HepG2 (cell line): ENCODE data around the gene PHF21B. TPM values are rescaled to one million over a fixed set of nuclear protein-coding genes. Genes with fewer than 3 reads are reported as not detected.

Experiments used
- ATAC-seq: fragments of 200-7000 bp; cut with Tn5 transposase; 3 replicates; pipeline ENCODE4 v1.9.1; 2020; ENCODE audit warnings: mild to moderate bottlenecking, moderate library complexity
- BruUV-seq: library from RNA; stranded (reverse); fragments of 400-500 nt; replicated peaks from 2 replicates; lab custom pipeline; 2021; lab: Mats Ljungman, UMichigan
- CTCF ChIA-PET: fragments of 300-600 bp; formaldehyde crosslinking; extraction: SDS; loops from one replicate; lab custom pipeline; 2021; ENCODE audit warnings: low total read pairs, inconsistent platforms, low intra/inter-chr PET ratio; lab: Yijun Ruan, JAX
- POLR2A ChIA-PET: fragments of 350-600 bp; sonication (Branson Sonifier 250); formaldehyde crosslinking; loops from one replicate; lab custom pipeline; 2020; ENCODE audit warnings: antibody characterized with exemption, inconsistent platforms; lab: Yijun Ruan, JAX
- DNase-seq: peaks from one replicate; pipeline ENCODE4 v3.0.0-alpha.2; 2015; ENCODE audit warnings: low spot score
- FAIRE-seq: peaks from 3 replicates; lab custom pipeline; 2011; peaks lifted over from hg19 to GRCh38; lab: Jason Lieb, UNC
- H2AFZ ChIP-seq: one replicate; pipeline ENCODE4 v1.6.1; 2011; ENCODE audit warnings: low read length, inconsistent platforms
- H3K27ac ChIP-seq: fragments of 300-600 bp; 3 replicates; pipeline ENCODE4 v1.8.0; 2011; ENCODE audit warnings: mixed run types, mild to moderate bottlenecking, mixed read lengths, low read length, inconsistent platforms; ENCODE audit not compliant: insufficient read depth; ENCODE audit errors: extremely low read length
- H3K27me3 ChIP-seq, 2 experiments: fragments of 200-600 bp in 1 of 2; 2 replicates in 1 of 2; 3 replicates in 1 of 2; pipeline versions ENCODE4 v1.6.0 to v1.8.0; 2011; ENCODE audit warnings: low read length in 2 of 2, mild to moderate bottlenecking in 2 of 2, moderate library complexity in 2 of 2, inconsistent platforms in 1 of 2; ENCODE audit not compliant: insufficient read depth in 2 of 2, control insufficient read depth in 1 of 2
- H3K36me3 ChIP-seq, 2 experiments: fragments of 200-600 bp in 1 of 2; replicated peaks in 1 of 2; 2 replicates in 1 of 2; 3 replicates in 1 of 2; pipeline versions ENCODE4 v1.5.1 to v1.8.0; 2011; ENCODE audit warnings: low read length in 2 of 2, inconsistent platforms in 1 of 2; ENCODE audit not compliant: insufficient read depth in 2 of 2, control insufficient read depth in 1 of 2
- H3K4me1 ChIP-seq: 2 replicates; pipeline ENCODE4 v1.5.1; 2012; ENCODE audit warnings: low read length, inconsistent platforms; ENCODE audit not compliant: insufficient read depth
- H3K4me2 ChIP-seq: 2 replicates; pipeline ENCODE4 v1.6.0; 2011; ENCODE audit warnings: low read depth, low read length, inconsistent platforms
- H3K4me3 ChIP-seq, 3 experiments: fragments of 200-600 bp in 1 of 3; sonication (generic), shearing (Covaris generic) in 1 of 3; replicated peaks in 1 of 3; 2 replicates each; pipeline ENCODE4 v1.5.1; 2011 to 2016; ENCODE audit warnings: low read length in 3 of 3, inconsistent platforms in 2 of 3, low read depth in 2 of 3, mild to moderate bottlenecking in 2 of 3, control low read depth in 1 of 3, mixed read lengths in 1 of 3; ENCODE audit not compliant: insufficient read depth in 1 of 3
- H3K79me2 ChIP-seq: one replicate; pipeline ENCODE4 v1.6.1; 2011; ENCODE audit warnings: low read length, inconsistent platforms; ENCODE audit not compliant: insufficient read depth
- H3K9ac ChIP-seq: 2 replicates; pipeline ENCODE4 v1.6.0; 2011; ENCODE audit warnings: mild to moderate bottlenecking, low read depth, low read length, inconsistent platforms; ENCODE audit not compliant: insufficient read depth
- H3K9me3 ChIP-seq: 2 replicates; pipeline ENCODE4 v1.5.1; 2012; ENCODE audit warnings: mild to moderate bottlenecking, low read length
- H4K20me1 ChIP-seq: 2 replicates; pipeline ENCODE4 v1.6.0; 2011; ENCODE audit warnings: inconsistent platforms, mild to moderate bottlenecking, low read length, moderate library complexity; ENCODE audit not compliant: insufficient read depth
- ARID5B ChIP-seq: IDR thresholded peaks from 2 replicates; pipeline ENCODE4 v1.4.0; 2020; ENCODE audit warnings: mild to moderate bottlenecking, missing genetic modification reagents
- EZH2 ChIP-seq: conservative IDR thresholded peaks from 2 replicates; pipeline ENCODE4 v1.6.1; 2012; ENCODE audit warnings: mild to moderate bottlenecking, low read depth, low read length, moderate library complexity
- GABPB1 ChIP-seq: IDR thresholded peaks from 2 replicates; pipeline ENCODE4 v1.6.1; 2016; ENCODE audit warnings: mild to moderate bottlenecking, missing genetic modification reagents, moderate library complexity, missing compliant biosample characterization
- HOXA7 ChIP-seq: sonication (generic); formaldehyde crosslinking; IDR thresholded peaks from 2 replicates; pipeline ENCODE4 v1.8.1; 2022; ENCODE audit warnings: mild to moderate bottlenecking, missing genetic modification reagents, moderate library complexity
- IKZF4 ChIP-seq: sonication (generic); formaldehyde crosslinking; IDR thresholded peaks from 2 replicates; pipeline ENCODE4 v1.5.1; 2020; ENCODE audit warnings: borderline replicate concordance, mild to moderate bottlenecking, low read depth, missing genetic modification reagents; ENCODE audit errors: not compliant biosample characterization
- JUN ChIP-seq: sonication (generic); formaldehyde crosslinking; IDR thresholded peaks from 2 replicates; pipeline ENCODE4 v1.4.0; 2020; ENCODE audit warnings: mild to moderate bottlenecking, missing genetic modification reagents
- NR2F2 ChIP-seq: IDR thresholded peaks from 2 replicates; pipeline ENCODE4 v1.6.1; 2012; ENCODE audit warnings: low read depth, inconsistent platforms, borderline replicate concordance
- XBP1 ChIP-seq: sonication (generic); formaldehyde crosslinking; IDR thresholded peaks from 2 replicates; pipeline ENCODE4 v1.5.0; 2020; ENCODE audit warnings: missing genetic modification reagents
- ZBTB38 ChIP-seq: sonication (generic); formaldehyde crosslinking; IDR thresholded peaks from 2 replicates; pipeline ENCODE4 v1.5.1; 2020; ENCODE audit warnings: mild to moderate bottlenecking, missing genetic modification reagents
- ZKSCAN8 ChIP-seq: IDR thresholded peaks from 2 replicates; pipeline ENCODE4 v1.6.1; 2016; ENCODE audit warnings: borderline replicate concordance, missing genetic modification reagents, missing compliant biosample characterization
- ZNF501 ChIP-seq: sonication (generic); formaldehyde crosslinking; IDR thresholded peaks from 2 replicates; pipeline ENCODE4 v1.5.1; 2020; ENCODE audit warnings: mild to moderate bottlenecking, moderate library complexity, missing genetic modification reagents
- ZNF569 ChIP-seq: sonication (generic); formaldehyde crosslinking; IDR thresholded peaks from 2 replicates; pipeline ENCODE4 v1.5.0; 2020; ENCODE audit warnings: mild to moderate bottlenecking, missing genetic modification reagents, moderate library complexity, borderline replicate concordance
- ZNF768 ChIP-seq: sonication (generic); formaldehyde crosslinking; IDR thresholded peaks from 2 replicates; pipeline ENCODE4 v1.4.0; 2020; ENCODE audit warnings: missing genetic modification reagents
- ZNF839 ChIP-seq: sonication (generic); formaldehyde crosslinking; IDR thresholded peaks from 2 replicates; pipeline ENCODE4 v1.4.0; 2020; ENCODE audit warnings: missing genetic modification reagents, mild to moderate bottlenecking, borderline replicate concordance
- WGBS: methylation state at CpG from one replicate; pipeline ENCODE4 v1.1.6; 2017; ENCODE audit warnings: low lambda C conversion rate; 5-methylcytosine and 5-hydroxymethylcytosine counted together
- in situ Hi-C: cut with HindIII; loops from 2 replicates; pipeline ENCODE4 v1.10.0; 2017; ENCODE audit warnings: low pct_unique_long_range_greater_than_20kb; ENCODE audit not compliant: extremely low pct_ligation_motif_present
- intact Hi-C: fragments of 100-400 bp; cut with micrococcal nuclease; formaldehyde crosslinking; loops from one replicate; pipeline ENCODE4 v1.10.0; 2022; ENCODE audit not compliant: unreplicated experiment
- polyA plus RNA-seq, 8 experiments: library from polyadenylated mRNA; depleted of rRNA in 3 of 8; stranded (reverse) in 7 of 8; unstranded in 1 of 8; fragments of >200 nt; fragmentation: Illumina TruSeq in 4 of 8; extraction: Trizol in 4 of 8; gene quantifications; 2 replicates each; pipeline versions ENCODE4 v1.2.1 to v1.2.3, GENCODE V29; 2011 to 2016; ENCODE audit warnings: low read depth in 4 of 8, missing spikeins in 1 of 8, mixed read lengths in 1 of 8; ENCODE audit not compliant: insufficient read depth in 1 of 8
- total RNA-seq, 5 experiments: library from RNA; depleted of rRNA; stranded (reverse); fragments of >200 nt; fragmentation: Illumina TruSeq; extraction: Trizol; gene quantifications; 2 replicates each; pipeline ENCODE4 v1.2.3, GENCODE V29; 2016; ENCODE audit warnings: low read depth in 1 of 5

The PHF21B gene
- total and polyA plus RNA-seq, 2 of the 13 experiments (the other 11 are each of a cell fraction or from before 2014, with no cell fraction given): not detected

GRCh38 chr22:44965171-44965570 is 44.6 kb downstream of the PHF21B start:
- no peak for TF ChIP-seq HOXA7 (CRISPR knock-in tag)
- TF ChIP-seq ZNF839: no peak
- TF ChIP-seq JUN: no peak
- no peak for TF ChIP-seq ZNF501 (CRISPR knock-in tag)
- TF ChIP-seq EZH2: no peak
- no peak for TF ChIP-seq GABPB1
- TF ChIP-seq IKZF4 (CRISPR knock-in tag): no peak
- no peak for FAIRE-seq
- Histone ChIP-seq H3K9ac (no peak overlapping the region), H3K79me2 (no peaks in the 10 kb centered on the region), H3K4me2 (no peak overlapping the region), H4K20me1 (no peaks in the 10 kb centered on the region), H3K27me3 (peaks cover 10 to 67% of the 10 kb centered on the region in 2 experiments; a peak in 4 of 5 replicates), H3K36me3 (no peaks in the 10 kb centered on the region), H3K4me3 (no peak overlapping the region), H3K4me1 (no peaks in the 10 kb centered on the region), H2AFZ (no peak overlapping the region), H3K9me3 (no peaks in the 10 kb centered on the region), H3K27ac (no peak overlapping the region)
- intact Hi-C loops: no loop called here
- no peak for ATAC-seq
- WGBS: 0% methylated on average over 2 of the region's 6 CpGs
- ChIA-PET CTCF (no interaction called here), POLR2A (no interaction called here)
- in situ Hi-C loops: no loop called here
- no peak for DNase-seq
- no TSS peak for BruUV-seq

DNA sequence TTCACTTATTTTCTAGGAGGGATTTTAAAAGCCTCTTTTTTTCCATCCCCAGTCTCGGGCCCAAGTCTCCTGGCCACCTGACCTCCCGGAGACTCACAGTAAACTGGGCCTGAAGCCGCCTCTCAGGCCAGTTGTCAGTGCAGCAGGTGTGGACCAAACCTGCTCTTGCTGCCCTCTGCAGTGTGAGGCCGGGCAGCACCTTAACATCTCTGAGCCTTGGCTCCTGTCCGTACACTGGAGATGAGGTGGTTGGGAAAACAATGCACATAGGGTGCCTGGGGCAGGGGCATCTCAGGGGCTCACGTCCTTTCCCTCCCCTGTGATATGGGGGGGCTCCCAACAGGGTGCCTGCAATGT is 45.1 kb downstream of the PHF21B start:
- intact Hi-C loops (no loop called here), in situ Hi-C loops (no loop called here)
- Histone ChIP-seq H3K27ac (no peak overlapping the region), H4K20me1 (no peaks in the 10 kb centered on the region), H3K27me3 (peaks cover 10 to 70% of the 10 kb centered on the region in 2 experiments; a peak in 4 of 5 replicates), H3K4me2 (no peak overlapping the region), H3K79me2 (no peaks in the 10 kb centered on the region), H3K9me3 (no peaks in the 10 kb centered on the region), H3K36me3 (no peaks in the 10 kb centered on the region), H2AFZ (no peak overlapping the region), H3K4me3 (no peak overlapping the region), H3K9ac (no peak overlapping the region), H3K4me1 (no peaks in the 10 kb centered on the region)
- TF ChIP-seq NR2F2 (no peak), ZKSCAN8 (no peak), XBP1 (CRISPR knock-in tag) (no peak), ZBTB38 (no peak), ZNF569 (CRISPR knock-in tag) (no peak), ZNF768 (CRISPR knock-in tag) (peak; percentile 50; the same call in 1 of the 2 replicates), ARID5B (no peak)
- ChIA-PET CTCF (no interaction called here), POLR2A (no interaction called here)
- DNase-seq (no peak), ATAC-seq (no peak; the same call in 2 of the 3 replicates), FAIRE-seq (no peak)
- WGBS: 4% methylated on average over 5 of the region's 6 CpGs
- no TSS peak for BruUV-seq
